MCF 10A (cell line): ENCODE measurements around the gene FASTKD1. TPM values are rescaled to one million over a fixed set of nuclear protein-coding genes. Genes with fewer than 3 reads are reported as not detected.
"Not testable (repeated sequence)": the region's sequence is repeated elsewhere in the genome, so short reads cannot be mapped to it uniquely, and the experiment has no call there.

Experiments
- BruUV-seq: library from RNA; stranded (reverse); fragments of 400-500 nt; replicated peaks from 2 replicates; lab custom pipeline; 2021; lab: Mats Ljungman, UMichigan
- CTCF ChIA-PET: fragments of 300-600 bp; sonication (Branson Sonifier 250); formaldehyde crosslinking; extraction: SDS; loops from one replicate; lab custom pipeline; 2021; ENCODE audit warnings: antibody characterized with exemption, inconsistent platforms; lab: Yijun Ruan, JAX
- POLR2A ChIA-PET: fragments of 300-600, 350-650 bp; sonication (Branson Sonifier 250); formaldehyde crosslinking; extraction: SDS; loops from one replicate; lab custom pipeline; 2020; ENCODE audit warnings: antibody characterized with exemption, inconsistent platforms; lab: Yijun Ruan, JAX
- DNase-seq: peaks from one replicate; pipeline ENCODE4 v3.0.0-alpha.2; 2018; ENCODE audit not compliant: unreplicated experiment
- H3K27ac Mint-ChIP-seq: one replicate; pipeline ENCODE4 v1.8.0; 2022; ENCODE audit warnings: mild to moderate bottlenecking, low read depth, mixed read lengths; ENCODE audit not compliant: unreplicated experiment
- H3K27me3 Mint-ChIP-seq: one replicate; pipeline ENCODE4 v1.8.0; 2022; ENCODE audit warnings: mixed read lengths; ENCODE audit not compliant: insufficient read depth, unreplicated experiment
- H3K36me3 Mint-ChIP-seq: one replicate; pipeline ENCODE4 v1.8.0; 2022; ENCODE audit warnings: mild to moderate bottlenecking, moderate library complexity, mixed read lengths; ENCODE audit not compliant: insufficient read depth, unreplicated experiment
- H3K4me1 Mint-ChIP-seq: one replicate; pipeline ENCODE4 v1.8.0; 2022; ENCODE audit warnings: mixed read lengths; ENCODE audit not compliant: insufficient read depth, unreplicated experiment
- H3K4me3 Mint-ChIP-seq: one replicate; pipeline ENCODE4 v1.8.0; 2022; ENCODE audit warnings: mild to moderate bottlenecking, moderate library complexity, mixed read lengths; ENCODE audit not compliant: unreplicated experiment
- H3K9me3 Mint-ChIP-seq: one replicate; pipeline ENCODE4 v1.8.0; 2022; ENCODE audit warnings: mixed read lengths; ENCODE audit not compliant: unreplicated experiment
- intact Hi-C: fragments of 100-400 bp; cut with micrococcal nuclease; formaldehyde crosslinking; loops from 2 replicates; pipeline ENCODE4 v1.14.1; 2022
- total RNA-seq: library from RNA; stranded (reverse); gene quantifications from 2 replicates; pipeline ENCODE4 v1.2.3, GENCODE V29; 2022
- TF ChIP-seq, protein P1 (sequence below): fragments of 200-600 bp; IDR thresholded peaks from one replicate; pipeline ENCODE4 v1.8.0; 2022; ENCODE audit warnings: antibody characterized with exemption, mild to moderate bottlenecking; ENCODE audit not compliant: unreplicated experiment

Gene FASTKD1
- total RNA-seq, 1 experiment from 2014 or later: 39.9 TPM

- TF ChIP-seq, protein P1, sequence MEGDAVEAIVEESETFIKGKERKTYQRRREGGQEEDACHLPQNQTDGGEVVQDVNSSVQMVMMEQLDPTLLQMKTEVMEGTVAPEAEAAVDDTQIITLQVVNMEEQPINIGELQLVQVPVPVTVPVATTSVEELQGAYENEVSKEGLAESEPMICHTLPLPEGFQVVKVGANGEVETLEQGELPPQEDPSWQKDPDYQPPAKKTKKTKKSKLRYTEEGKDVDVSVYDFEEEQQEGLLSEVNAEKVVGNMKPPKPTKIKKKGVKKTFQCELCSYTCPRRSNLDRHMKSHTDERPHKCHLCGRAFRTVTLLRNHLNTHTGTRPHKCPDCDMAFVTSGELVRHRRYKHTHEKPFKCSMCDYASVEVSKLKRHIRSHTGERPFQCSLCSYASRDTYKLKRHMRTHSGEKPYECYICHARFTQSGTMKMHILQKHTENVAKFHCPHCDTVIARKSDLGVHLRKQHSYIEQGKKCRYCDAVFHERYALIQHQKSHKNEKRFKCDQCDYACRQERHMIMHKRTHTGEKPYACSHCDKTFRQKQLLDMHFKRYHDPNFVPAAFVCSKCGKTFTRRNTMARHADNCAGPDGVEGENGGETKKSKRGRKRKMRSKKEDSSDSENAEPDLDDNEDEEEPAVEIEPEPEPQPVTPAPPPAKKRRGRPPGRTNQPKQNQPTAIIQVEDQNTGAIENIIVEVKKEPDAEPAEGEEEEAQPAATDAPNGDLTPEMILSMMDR: no peak
- Mint-ChIP-seq H3K36me3 (peaks cover 27% of the 10 kb centered on the region), H3K27me3 (no peaks in the 10 kb centered on the region), H3K27ac (no peak overlapping the region), H3K4me3 (no peak overlapping the region), H3K4me1 (no peaks in the 10 kb centered on the region), H3K9me3 (no peaks in the 10 kb centered on the region)
- BruUV-seq: no TSS peak
- intact Hi-C loops: no loop called here
- DNase-seq: no peak
- ChIA-PET CTCF (no interaction called here), POLR2A (interaction anchor here (0.7 to 1.4 kb wide), 3 partner anchors 10 to 63 kb away, joined by 3 to 7 read pairs (median 4); partner anchors contain the start of gene KLHL41)
Observed at GRCh38 chr2:169520896-169521295, 52.8 kb downstream of the FASTKD1 start.

DNA sequence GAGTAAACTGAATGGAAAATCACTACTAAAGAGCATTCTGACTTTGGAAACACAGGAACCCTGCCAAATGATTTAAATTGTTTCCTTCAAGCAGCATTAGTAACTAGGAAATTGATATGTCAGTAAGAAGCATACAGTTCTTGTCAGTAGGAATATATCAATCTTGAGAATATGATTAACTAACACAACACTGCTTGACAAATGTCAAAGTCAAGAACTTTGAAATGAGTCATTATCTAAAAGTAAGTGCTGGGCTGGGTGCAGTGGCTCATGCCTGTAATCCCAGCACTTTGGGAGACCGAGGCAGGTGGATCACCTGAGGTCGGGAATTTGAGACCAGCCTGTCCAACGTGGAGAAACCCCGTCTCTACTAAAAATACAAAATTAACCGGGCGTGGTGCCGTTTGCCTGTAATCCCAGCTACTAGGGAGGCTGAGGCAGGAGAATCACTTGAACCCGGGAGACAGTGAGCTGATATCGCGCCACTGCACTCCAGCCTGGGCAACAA, 57.1 kb downstream of the FASTKD1 start:
- intact Hi-C loops, CTCF ChIA-PET, H3K27me3 Mint-ChIP-seq, H3K4me3 Mint-ChIP-seq, BruUV-seq, H3K27ac Mint-ChIP-seq, H3K9me3 Mint-ChIP-seq, H3K4me1 Mint-ChIP-seq, DNase-seq: not testable (repeated sequence)
- POLR2A ChIA-PET: interaction anchor here (0.6 kb wide), 1 partner anchor 1617 kb away, joined by 3 read pairs; no protein-coding TSS in a partner anchor
- peaks cover 11% of the 10 kb centered on the region for H3K36me3 Mint-ChIP-seq

- H3K9me3 Mint-ChIP-seq, H3K4me3 Mint-ChIP-seq, H3K27me3 Mint-ChIP-seq, intact Hi-C loops, H3K36me3 Mint-ChIP-seq, CTCF ChIA-PET, DNase-seq, H3K4me1 Mint-ChIP-seq, H3K27ac Mint-ChIP-seq, BruUV-seq: not testable (repeated sequence)
- POLR2A ChIA-PET: interaction anchor here (1.5 kb wide), 1 partner anchor 9 kb away, joined by 3 read pairs; no protein-coding TSS in a partner anchor
Observed at GRCh38 chr2:169514758-169515157, 58.9 kb downstream of the FASTKD1 start.

DNA sequence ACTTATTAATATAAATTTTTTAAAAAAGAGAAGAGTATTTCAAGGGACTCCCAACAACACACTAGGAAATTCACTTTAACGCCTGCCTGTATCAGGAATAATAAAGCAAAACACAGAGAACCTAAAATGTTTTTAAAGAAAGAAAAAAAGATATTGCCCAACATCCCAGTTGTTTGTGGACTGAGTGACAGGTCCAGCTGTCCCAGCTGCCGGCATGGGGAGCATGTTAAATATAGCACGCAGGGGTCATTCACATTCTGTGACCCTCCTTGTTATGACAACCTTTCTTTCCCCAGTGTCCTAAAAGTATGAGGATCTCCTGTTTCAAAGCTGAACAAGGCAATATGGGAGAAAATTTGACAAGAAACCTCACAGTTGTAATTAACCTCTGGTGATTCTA, 59.7 kb downstream of the FASTKD1 start:
- no peak overlapping the region for H3K27ac Mint-ChIP-seq
- no TSS peak for BruUV-seq
- CTCF ChIA-PET: interaction anchor here (0.6 to 0.7 kb wide), 2 partner anchors 542 to 766 kb away, joined by 3 to 4 read pairs; no protein-coding TSS in a partner anchor

DNA sequence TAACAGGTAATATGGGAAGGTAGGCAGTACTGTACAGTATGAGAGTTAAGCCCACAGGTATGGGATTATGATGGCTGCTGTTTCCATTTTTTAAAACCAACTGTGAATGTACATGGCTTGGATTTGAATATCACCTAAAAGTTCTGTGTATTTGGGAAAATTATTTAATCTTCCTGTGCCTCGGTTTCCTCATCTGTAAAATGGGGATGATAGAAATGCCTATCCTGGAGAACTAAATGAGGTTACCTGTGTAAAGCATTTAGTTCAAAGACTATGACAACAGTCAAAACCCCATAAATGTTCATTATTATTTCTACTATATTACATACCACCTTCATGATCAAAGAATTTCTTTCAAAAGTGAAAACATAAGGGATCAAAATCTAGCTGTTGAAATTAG, 60.6 kb downstream of the FASTKD1 start:
- intact Hi-C loops: no loop called here
- ChIA-PET POLR2A (interaction anchor here (1.5 kb wide), 1 partner anchor 10 kb away, joined by 3 read pairs; no protein-coding TSS in a partner anchor), CTCF (no interaction called here)
- Mint-ChIP-seq H3K27ac (no peak overlapping the region), H3K9me3 (no peaks in the 10 kb centered on the region), H3K4me3 (no peak overlapping the region), H3K36me3 (peaks cover 8% of the 10 kb centered on the region), H3K27me3 (no peaks in the 10 kb centered on the region), H3K4me1 (peaks cover 9% of the 10 kb centered on the region)
- TF ChIP-seq, protein P1: no peak
- BruUV-seq: no TSS peak
- no peak for DNase-seq

More for the DNA sequence above, 59.7 kb downstream of the FASTKD1 start:
- TF ChIP-seq, protein P1: no peak
- POLR2A ChIA-PET: interaction anchor here (1.5 kb wide), 1 partner anchor 10 kb away, joined by 3 read pairs; no protein-coding TSS in a partner anchor
- no peak overlapping the region for H3K4me3 Mint-ChIP-seq
- H3K27me3 Mint-ChIP-seq: no peaks in the 10 kb centered on the region
- no peaks in the 10 kb centered on the region for H3K9me3 Mint-ChIP-seq
- DNase-seq: no peak
- peaks cover 8% of the 10 kb centered on the region for H3K36me3 Mint-ChIP-seq
- intact Hi-C loops: no loop called here
- H3K4me1 Mint-ChIP-seq: peaks cover 8% of the 10 kb centered on the region
